ENCODE results near the gene FAM171A2. TPM values are rescaled to one million over a fixed set of nuclear protein-coding genes. Genes with fewer than 3 reads are reported as not detected.

FAM171A2 gene
- total RNA-seq, 1 experiment from 2014 or later: 27.5 TPM

GRCh38 chr17:44389723-44390202 lies 26.1 kb upstream of the FAM171A2 start:
- TF ChIP-seq, protein P1, sequence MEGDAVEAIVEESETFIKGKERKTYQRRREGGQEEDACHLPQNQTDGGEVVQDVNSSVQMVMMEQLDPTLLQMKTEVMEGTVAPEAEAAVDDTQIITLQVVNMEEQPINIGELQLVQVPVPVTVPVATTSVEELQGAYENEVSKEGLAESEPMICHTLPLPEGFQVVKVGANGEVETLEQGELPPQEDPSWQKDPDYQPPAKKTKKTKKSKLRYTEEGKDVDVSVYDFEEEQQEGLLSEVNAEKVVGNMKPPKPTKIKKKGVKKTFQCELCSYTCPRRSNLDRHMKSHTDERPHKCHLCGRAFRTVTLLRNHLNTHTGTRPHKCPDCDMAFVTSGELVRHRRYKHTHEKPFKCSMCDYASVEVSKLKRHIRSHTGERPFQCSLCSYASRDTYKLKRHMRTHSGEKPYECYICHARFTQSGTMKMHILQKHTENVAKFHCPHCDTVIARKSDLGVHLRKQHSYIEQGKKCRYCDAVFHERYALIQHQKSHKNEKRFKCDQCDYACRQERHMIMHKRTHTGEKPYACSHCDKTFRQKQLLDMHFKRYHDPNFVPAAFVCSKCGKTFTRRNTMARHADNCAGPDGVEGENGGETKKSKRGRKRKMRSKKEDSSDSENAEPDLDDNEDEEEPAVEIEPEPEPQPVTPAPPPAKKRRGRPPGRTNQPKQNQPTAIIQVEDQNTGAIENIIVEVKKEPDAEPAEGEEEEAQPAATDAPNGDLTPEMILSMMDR (conservative IDR thresholded peaks at IDR 0.05): no peak
- Histone ChIP-seq H3K79me2 (ENCODE audit: insufficient read depth, low read length) (no peaks in the 10 kb centered on the region), H3K9ac (ENCODE audit: extremely low read depth, insufficient read length, low read length) (no peak overlapping the region), H2AK5ac (ENCODE audit: insufficient read length, low read length) (no peak overlapping the region), H4K91ac (ENCODE audit: insufficient read length, low read depth, low read length) (no peak overlapping the region), H4K8ac (replicated peaks; ENCODE audit: insufficient read length, low read depth, low read length) (no peak overlapping the region), H2BK120ac (ENCODE audit: low read depth, low read length, poor library complexity, severe bottlenecking) (no peak overlapping the region), H3T11ph (ENCODE audit: low read length) (no peak overlapping the region), H3K9me3 (ENCODE audit: control insufficient read depth, low read depth, low read length) (no peaks in the 10 kb centered on the region), H3K27ac (ENCODE audit: insufficient read length, low read depth, low read length) (no peak overlapping the region), H3K14ac (ENCODE audit: insufficient read depth, low read length) (no peak overlapping the region), H3K79me1 (ENCODE audit: insufficient read depth, low read depth, low read length, poor library complexity, severe bottlenecking) (no peaks in the 10 kb centered on the region), H4K20me1 (ENCODE audit: control insufficient read depth, insufficient read depth, insufficient read length) (no peaks in the 10 kb centered on the region), H3K56ac (ENCODE audit: insufficient read length, low read depth, low read length) (no peak overlapping the region), H3K18ac (ENCODE audit: insufficient read length, low read depth, low read length) (no peak overlapping the region), H3K4me2 (ENCODE audit: insufficient read depth, insufficient read length, low read length) (no peak overlapping the region), H3K4ac (ENCODE audit: low read depth, low read length) (no peak overlapping the region), H2BK20ac (ENCODE audit: low read depth, low read length, poor library complexity, severe bottlenecking) (no peak overlapping the region), H3K23me2 (ENCODE audit: insufficient read length, low read depth, low read length, poor library complexity, severe bottlenecking) (peaks cover 11% of the 10 kb centered on the region), H3K4me1 (ENCODE audit: insufficient read depth, low read length) (no peaks in the 10 kb centered on the region), H3K27me3 (ENCODE audit: insufficient read depth, low read length) (no peaks in the 10 kb centered on the region; the same call in 1 of the 2 replicates), H3K23ac (ENCODE audit: insufficient read length, low read depth, low read length) (no peak overlapping the region), H2AFZ (ENCODE audit: low read length) (no peak overlapping the region), H2BK12ac (ENCODE audit: insufficient read length, low read depth, low read length) (no peak overlapping the region), H4K5ac (ENCODE audit: insufficient read length, low read depth, low read length) (no peak overlapping the region), H2BK5ac (ENCODE audit: insufficient read length, low read length) (no peak overlapping the region), H2BK15ac (ENCODE audit: low read depth, low read length) (no peak overlapping the region)
- peak; percentile 14 for DNase-seq
- Mint-ChIP-seq H3K36me3 (ENCODE audit: insufficient read depth in 1 of 3, low read depth in 3 of 3) (no peaks in the 10 kb centered on the region), H3K4me3 (no peak overlapping the region), H3K4me1 (peaks cover 7 to 10% of the 10 kb centered on the region in 2 experiments), H3K9me3 (no peaks in the 10 kb centered on the region), H3K27me3 (ENCODE audit: low read depth) (peaks cover 24% of the 10 kb centered on the region), H3K27ac (no peak overlapping the region; a peak in 1 of 7 replicates)
- WGBS (ENCODE audit: extremely low coverage, insufficient read length, low lambda C conversion rate): no CpG with 5 or more reads among the region's 6 CpGs

All from H9 (cell line).